GM12891 (cell line): ENCODE data around the gene PPP1R12A.

Experiments
- PAX5 ChIP-seq: IDR thresholded peaks from 2 replicates; pipeline ENCODE4 v1.6.1; 2011; ENCODE audit warnings: low read length, moderate library complexity, mild to moderate bottlenecking; ENCODE audit not compliant: insufficient read depth, severe bottlenecking
- POLR2A ChIP-seq: IDR thresholded peaks from 2 replicates; pipeline ENCODE4 v1.6.1; 2011; ENCODE audit warnings: low read depth, low read length, control low read depth
- POLR2AphosphoS5 ChIP-seq: IDR thresholded peaks from 2 replicates; pipeline ENCODE4 v1.6.1; 2011; ENCODE audit warnings: low read depth, low read length, control low read depth
- SPI1 ChIP-seq: IDR thresholded peaks from 2 replicates; pipeline ENCODE4 v1.6.1; 2011; ENCODE audit warnings: low read depth, low read length, control low read depth
- TAF1 ChIP-seq: IDR thresholded peaks from 2 replicates; pipeline ENCODE4 v1.6.1; 2011; ENCODE audit warnings: low read depth, low read length, control low read depth

DNA sequence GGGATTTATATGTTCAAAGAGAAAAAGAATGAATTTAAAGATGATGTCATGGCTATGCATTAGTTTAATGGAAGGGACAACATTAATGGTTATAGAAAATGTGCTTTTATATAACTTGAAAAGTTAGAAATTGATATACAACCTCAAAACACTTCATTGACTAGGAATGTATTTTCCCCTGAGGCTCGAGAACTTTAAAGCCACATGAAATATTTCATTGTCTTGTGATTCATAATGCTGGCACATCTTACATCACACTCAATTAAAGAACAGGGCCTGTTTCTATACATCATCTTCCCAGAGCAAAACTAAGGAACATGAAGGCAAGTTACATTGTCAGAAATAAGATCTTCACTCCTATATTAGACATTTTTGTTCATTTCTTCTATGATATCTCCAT is 208.9 kb downstream of the PPP1R12A start:
- TF ChIP-seq POLR2AphosphoS5 (no peak), TAF1 (no peak), POLR2A (no peak), SPI1 (no peak), PAX5 (no peak)
